ENCODE measurements around the gene HYI. TPM values are rescaled to one million over a fixed set of nuclear protein-coding genes. Genes with fewer than 3 reads are reported as not detected.

Gene HYI
- total and polyA plus RNA-seq, 10 donors = 23.2 to 67.2 (median 40.7) TPM

- DNase-seq = no peak
- TF ChIP-seq POLR2A (IDR thresholded peaks at IDR 0.05) (no peak), POLR2AphosphoS5 (IDR thresholded peaks at IDR 0.05) (peak in 1 of 3 donors; percentile 34), CTCF (IDR thresholded peaks at IDR 0.05 in 8 of 11, conservative IDR thresholded peaks at IDR 0.05 in 3 of 11) (no peak)
- 91 to 98% (median 93%) methylated on average over 11 of the region's 11 CpGs for WGBS, 5 donors
Measured at GRCh38 chr1:43448955-43449707, 4.6 kb downstream of the HYI start.

GRCh38 chr1:43447891-43448708 is 5.6 kb downstream of the HYI start:
- no peak for DNase-seq
- intact Hi-C loops (cut with DNase I; ENCODE audit: low total_unique reads) = no loop called here
- TF ChIP-seq POLR2AphosphoS5 (IDR thresholded peaks at IDR 0.05) (peak in 2 of 3 donors; percentile 8 to 38), CTCF (IDR thresholded peaks at IDR 0.05 in 8 of 11, conservative IDR thresholded peaks at IDR 0.05 in 3 of 11) (no peak)
- peaks cover 5 to 94% (median 84%) of the 10 kb centered on the region in 6 donors for H3K36me3 ChIP-seq
- no peak overlapping the region for H3K4me3 ChIP-seq
- WGBS, 5 donors = 89 to 94% (median 92%) methylated on average over 20 to 25 of the region's 25 CpGs
- H3K27me3 ChIP-seq (replicated peaks in 1 of 7) = no peaks in the 10 kb centered on the region
- H3K4me1 ChIP-seq = peaks cover 0 to 23% (median 9%) of the 10 kb centered on the region in 6 donors
- no peak overlapping the region for H3K27ac ChIP-seq
- no peaks in the 10 kb centered on the region for H3K9me3 ChIP-seq

More at GRCh38 chr1:43448955-43449707, 4.6 kb downstream of the HYI start:
- Histone ChIP-seq H3K4me1 (peaks cover 0 to 29% (median 17%) of the 10 kb centered on the region in 6 donors), H3K9me3 (no peaks in the 10 kb centered on the region), H3K36me3 (peaks cover 5 to 84% (median 73%) of the 10 kb centered on the region in 6 donors), H3K4me3 (no peak overlapping the region), H3K27me3 (replicated peaks in 1 of 7) (no peaks in the 10 kb centered on the region), H3K27ac (no peak overlapping the region)
- intact Hi-C loops (cut with DNase I; ENCODE audit: low total_unique reads) = no loop called here

GRCh38 chr1:43446881-43447835 is 6.6 kb downstream of the HYI start:
- peak in 2 of 3 donors; percentile 43 to 44 for TF ChIP-seq POLR2AphosphoS5 (IDR thresholded peaks at IDR 0.05)
- TF ChIP-seq POLR2A (IDR thresholded peaks at IDR 0.05) = no peak
- DNase-seq = peak; percentile 41

GRCh38 chr1:43446388-43446740 is 7.4 kb downstream of the HYI start:
- intact Hi-C loops (cut with DNase I; ENCODE audit: low total_unique reads) = no loop called here
- 96 to 99% (median 97%) methylated on average over 4 of the region's 4 CpGs for WGBS, 5 donors
- DNase-seq = peak; percentile 38
- no peak overlapping the region for H3K27ac ChIP-seq
- H3K27me3 ChIP-seq (replicated peaks in 1 of 7) = no peaks in the 10 kb centered on the region
- no peak overlapping the region for H3K4me3 ChIP-seq
- peaks cover 5 to 100% (median 97%) of the 10 kb centered on the region in 6 donors for H3K36me3 ChIP-seq
- peaks cover 0 to 5% (median 0%) of the 10 kb centered on the region in 6 donors for H3K4me1 ChIP-seq
- H3K9me3 ChIP-seq = no peaks in the 10 kb centered on the region
- TF ChIP-seq POLR2AphosphoS5 (IDR thresholded peaks at IDR 0.05) (no peak), POLR2A (IDR thresholded peaks at IDR 0.05) (no peak), CTCF (IDR thresholded peaks at IDR 0.05 in 8 of 11, conservative IDR thresholded peaks at IDR 0.05 in 3 of 11) (no peak)

More at GRCh38 chr1:43446881-43447835, 6.6 kb downstream of the HYI start:
- WGBS, 5 donors = 93 to 96% (median 95%) methylated on average over 19 of the region's 19 CpGs
- Histone ChIP-seq H3K36me3 (peaks cover 5 to 100% (median 93%) of the 10 kb centered on the region in 6 donors), H3K27me3 (replicated peaks in 1 of 7) (no peaks in the 10 kb centered on the region), H3K9me3 (no peaks in the 10 kb centered on the region), H3K4me3 (no peak overlapping the region), H3K27ac (no peak overlapping the region), H3K4me1 (peaks cover 0 to 13% (median under 1%) of the 10 kb centered on the region in 6 donors)
- intact Hi-C loops (cut with DNase I; ENCODE audit: low total_unique reads) = no loop called here

Measured in spleen (tissue), 11 donors.